Right lobe of liver (tissue), 4 donors: ENCODE results near the gene CDC123.

Experiments used
- CTCF ChIP-seq, 4 donors: fragments of 200-600 bp in 3 of 4; fragments of 450-650 bp in 1 of 4; IDR thresholded peaks; one replicate each; pipeline versions ENCODE4 v1.5.1 to v1.8.0; 2016 to 2022; ENCODE audit warnings: antibody characterized with exemption in 4 of 4, mild to moderate bottlenecking in 2 of 4
- POLR2A ChIP-seq: fragments of 450-650 bp; IDR thresholded peaks from one replicate; pipeline ENCODE4 v1.6.1; 2017; ENCODE audit warnings: antibody characterized with exemption, mild to moderate bottlenecking
- donor health status: DM: no; HTN: no; CAD: no.
- donor health status: DM: no; HTN: no; CAD: no.
- donor health status: DM: no; HTN: yes; CAD: no.

DNA sequence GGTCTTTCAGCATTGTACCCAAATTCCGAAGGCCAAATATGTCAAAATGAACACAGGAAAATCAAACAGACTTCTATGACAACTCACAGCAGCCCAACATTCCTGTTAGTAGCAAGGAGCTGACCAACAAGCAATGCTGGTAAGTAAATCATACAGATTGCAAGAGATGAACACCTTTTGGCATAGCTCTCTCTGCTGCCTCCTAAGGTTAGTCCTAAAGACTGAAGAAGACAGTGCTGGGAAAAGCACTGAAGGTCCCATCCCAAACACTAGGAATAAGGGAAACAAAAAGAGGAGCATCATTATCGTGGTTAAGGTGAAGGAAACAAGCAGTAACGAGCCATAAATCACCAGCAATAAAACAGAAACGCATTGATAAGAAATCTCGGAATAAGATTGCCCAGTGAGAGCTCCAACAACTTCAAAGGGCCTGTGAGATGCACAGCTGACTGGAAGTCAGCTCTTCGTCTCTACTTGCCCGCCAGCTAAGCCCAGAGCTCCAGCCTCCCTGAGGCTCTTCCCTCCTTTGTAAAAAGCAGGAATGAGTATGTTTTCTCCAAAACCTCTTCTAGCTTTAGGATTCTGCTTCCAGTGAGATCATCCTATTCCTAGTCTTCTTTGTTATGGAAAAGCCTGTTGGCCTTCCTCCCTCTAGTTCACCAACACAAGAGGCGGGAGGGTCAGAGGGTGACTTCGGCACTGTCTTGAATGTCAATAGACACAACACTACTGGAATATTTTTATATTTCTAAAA is 15.6 kb upstream of the CDC123 start:
- TF ChIP-seq CTCF (IDR thresholded peaks at IDR 0.05) (no peak), POLR2A (no peak)
